ENCODE data around the gene KCNH8.

The KCNH8 gene

DNA sequence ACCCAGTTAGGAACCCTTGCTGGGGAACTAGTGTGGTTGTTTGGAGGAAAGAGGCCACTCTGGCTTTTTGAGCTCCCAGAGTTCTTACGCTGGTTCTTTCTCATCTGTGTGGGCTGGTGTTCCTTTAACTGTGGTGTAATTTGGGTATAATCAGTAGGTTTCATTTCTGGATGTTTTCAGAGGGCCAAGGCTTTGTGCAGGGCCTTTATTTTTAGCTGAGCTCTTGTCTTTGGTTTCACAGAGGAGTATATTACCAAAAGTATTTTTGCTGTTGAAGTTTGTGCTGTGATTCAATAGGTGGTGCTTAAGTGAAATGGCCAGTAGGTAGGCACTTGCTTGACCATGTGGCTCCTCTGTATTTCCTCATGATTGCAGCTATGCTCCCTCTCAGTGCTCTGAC lies 357.9 kb downstream of the KCNH8 start:
- FAIRE-seq, result no peak

DNA sequence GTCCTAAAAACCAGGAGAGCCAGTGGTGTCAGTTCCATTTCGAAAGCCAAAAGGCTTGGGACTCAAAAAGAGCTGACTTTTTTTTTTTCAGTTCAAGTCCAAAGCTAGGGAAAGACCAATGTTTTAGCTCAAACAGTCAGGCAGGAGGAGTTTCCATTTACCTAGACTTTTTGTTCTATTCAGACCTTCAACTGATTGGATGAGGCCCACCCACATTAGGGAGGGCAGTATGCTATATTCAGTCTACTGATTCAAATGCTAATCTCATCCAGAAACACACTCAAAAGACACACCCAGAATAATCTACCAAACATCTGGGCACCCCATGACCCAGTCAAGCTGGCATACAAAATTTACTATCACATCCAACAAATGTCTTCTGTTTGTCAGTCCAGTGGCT lies 374.0 kb downstream of the KCNH8 start:
- FAIRE-seq, result no peak

DNA sequence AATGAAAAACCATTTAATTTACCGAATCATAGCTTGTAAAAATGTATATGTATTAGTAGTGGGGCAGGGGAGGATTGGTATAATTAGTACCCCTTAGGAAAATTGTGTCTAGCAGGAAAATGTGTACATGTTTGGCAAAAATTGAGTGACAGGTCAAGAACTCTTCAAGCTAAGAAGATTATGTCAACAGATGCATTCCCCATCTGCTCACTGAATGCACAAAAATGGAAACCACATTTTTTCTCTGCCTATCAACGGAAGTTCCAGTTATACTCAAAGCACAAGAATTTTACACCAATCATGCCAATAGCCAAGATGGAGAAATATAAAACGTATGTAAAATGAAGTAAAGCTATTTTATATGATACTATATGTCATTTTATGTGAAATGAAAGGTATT lies 377.8 kb downstream of the KCNH8 start:
- FAIRE-seq, result no peak

DNA sequence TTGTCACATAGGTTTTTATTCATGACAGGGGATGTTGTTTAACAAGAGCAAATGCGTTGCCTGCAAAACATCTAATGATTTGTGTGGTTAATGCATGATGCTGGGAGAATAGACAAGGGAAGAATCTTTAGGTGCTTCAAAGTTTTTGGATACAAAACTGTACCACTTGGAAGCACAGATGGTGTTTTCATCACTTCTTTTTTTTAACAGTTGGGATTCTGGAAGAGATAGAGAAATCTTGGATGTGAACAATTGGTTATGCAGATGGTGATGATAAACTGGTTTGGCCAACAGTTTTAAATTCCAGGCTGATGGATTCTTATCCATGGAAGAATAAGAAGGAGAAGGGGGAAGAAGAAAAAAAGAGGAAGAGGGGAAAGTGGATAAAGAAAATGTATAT lies 379.4 kb downstream of the KCNH8 start:
- no peak for FAIRE-seq

DNA sequence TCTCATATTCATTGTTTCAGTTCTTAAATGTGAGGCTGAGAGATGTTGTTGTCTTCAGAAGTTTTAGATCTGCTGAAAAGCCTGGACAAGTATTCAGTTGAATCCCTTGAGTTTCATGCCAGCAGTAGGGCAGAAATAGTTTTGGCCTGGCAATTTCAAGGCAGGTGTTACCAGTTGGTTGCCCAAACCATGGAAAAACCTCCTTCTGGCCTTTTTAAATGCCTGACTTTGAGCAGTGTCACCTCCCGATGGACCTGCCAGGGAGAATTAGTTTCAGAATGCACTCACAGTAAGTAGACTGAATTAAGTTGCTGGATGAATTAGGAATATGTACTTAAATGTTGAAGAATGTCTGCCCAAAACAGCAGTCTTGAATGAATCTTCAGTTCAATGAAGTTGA lies 383.1 kb downstream of the KCNH8 start:
- FAIRE-seq, result no peak

DNA sequence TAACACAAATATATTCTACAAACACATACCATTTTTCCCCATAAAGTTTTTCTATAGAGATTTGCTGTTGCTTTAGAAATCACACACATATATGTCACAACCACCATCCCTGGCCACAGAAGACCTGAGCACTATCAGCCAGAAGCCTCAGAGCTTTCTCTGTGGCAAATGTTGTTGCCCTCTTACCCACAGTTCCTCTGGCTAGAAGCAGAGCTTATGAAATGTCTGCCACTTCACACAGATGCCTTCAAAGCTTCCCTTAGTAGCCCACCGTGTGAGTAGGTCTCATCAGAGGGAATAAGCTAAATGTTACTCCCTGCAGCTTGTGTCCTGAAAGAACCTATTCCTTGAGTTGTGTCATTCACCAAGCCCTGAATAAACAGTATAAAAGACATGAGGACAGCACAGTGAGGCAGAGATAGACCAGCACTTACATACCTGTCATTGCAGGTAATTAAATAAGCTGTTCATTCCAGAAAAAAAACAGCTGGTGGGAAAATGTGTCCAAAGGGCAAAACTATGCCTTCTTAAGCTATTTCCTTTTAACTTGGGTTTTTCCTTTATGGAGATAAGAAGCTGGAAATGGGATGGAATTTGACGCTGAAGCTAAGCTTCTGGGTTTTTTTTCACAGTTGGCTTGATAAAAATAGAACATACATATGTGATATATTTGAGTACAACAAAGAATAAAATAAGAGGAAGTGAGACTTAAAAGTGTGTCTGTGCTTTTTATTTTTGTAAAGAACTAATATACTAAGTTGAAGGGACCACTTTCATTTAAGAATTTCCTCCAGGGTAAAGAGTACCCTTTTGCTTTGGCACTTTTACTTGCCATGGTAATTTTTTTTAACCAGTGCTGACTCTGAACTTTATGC lies 391.4 kb downstream of the KCNH8 start:
- FAIRE-seq, result no peak

DNA sequence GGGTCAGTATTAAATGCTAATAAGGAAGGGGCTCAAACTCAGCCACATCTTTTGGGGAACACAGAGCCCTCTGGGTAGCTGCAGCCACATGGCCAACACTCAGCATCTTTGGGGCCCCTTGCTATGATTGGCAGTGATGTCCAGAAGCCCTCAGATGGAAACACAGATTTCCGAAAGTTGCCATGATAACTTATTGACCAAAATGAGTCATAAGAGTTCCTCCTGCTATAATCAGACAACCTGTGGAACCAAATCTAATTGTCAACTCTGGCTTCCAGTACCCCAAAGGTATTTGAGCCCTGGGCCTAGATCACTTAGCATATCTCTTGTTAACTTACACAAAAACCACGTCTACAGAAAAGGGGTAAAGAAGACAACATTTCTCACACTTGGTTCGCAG lies 392.2 kb downstream of the KCNH8 start:
- no peak for FAIRE-seq

DNA sequence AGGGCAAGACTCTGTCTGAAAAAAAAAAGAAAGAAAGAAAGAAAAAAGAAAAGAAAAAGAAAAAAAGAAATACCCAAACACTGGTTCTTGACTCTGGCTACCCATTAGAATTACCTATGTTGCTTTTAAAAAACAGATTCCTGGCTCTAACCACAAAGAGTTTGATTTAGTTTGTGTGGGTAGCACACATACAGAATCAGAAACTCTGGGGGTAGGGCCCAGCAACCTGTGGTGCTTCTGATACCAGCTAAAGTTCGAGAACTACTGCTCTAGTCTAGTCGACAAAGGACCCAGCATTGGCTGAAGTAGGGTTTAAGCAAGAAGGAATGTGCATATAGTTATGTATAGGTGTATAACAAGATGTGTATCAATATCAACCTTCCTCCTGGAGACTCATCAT lies 393.0 kb downstream of the KCNH8 start:
- FAIRE-seq, result no peak

DNA sequence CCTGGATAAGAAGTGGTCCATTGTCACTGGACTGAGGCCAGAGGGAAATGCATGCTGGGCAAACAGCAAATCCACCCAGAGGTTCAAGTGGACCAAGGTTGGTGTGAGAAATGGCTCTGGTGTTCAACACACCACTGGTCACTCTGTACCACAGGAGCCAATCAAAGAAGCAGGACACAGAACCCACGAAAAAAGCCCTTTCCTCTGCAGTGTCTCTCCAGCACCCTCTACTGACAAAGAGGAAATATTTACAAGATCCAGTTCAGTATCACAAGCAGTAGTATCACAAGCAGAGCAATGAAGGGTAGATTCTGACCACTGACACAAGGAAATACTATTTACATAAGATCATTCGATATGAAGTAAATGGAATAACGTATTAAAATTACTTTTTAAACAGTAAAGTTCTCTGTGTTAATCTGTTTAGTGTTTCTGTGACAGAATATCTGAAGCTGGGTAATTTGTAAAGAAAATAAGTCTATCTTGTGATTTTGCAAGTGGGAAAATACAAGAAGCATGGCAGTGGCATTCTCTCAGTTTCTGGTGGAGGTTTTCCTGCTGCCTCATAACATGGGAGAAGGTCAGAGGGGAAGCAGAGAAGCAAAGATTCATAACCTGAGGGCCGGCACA lies 395.0 kb downstream of the KCNH8 start:
- FAIRE-seq, result no peak

DNA sequence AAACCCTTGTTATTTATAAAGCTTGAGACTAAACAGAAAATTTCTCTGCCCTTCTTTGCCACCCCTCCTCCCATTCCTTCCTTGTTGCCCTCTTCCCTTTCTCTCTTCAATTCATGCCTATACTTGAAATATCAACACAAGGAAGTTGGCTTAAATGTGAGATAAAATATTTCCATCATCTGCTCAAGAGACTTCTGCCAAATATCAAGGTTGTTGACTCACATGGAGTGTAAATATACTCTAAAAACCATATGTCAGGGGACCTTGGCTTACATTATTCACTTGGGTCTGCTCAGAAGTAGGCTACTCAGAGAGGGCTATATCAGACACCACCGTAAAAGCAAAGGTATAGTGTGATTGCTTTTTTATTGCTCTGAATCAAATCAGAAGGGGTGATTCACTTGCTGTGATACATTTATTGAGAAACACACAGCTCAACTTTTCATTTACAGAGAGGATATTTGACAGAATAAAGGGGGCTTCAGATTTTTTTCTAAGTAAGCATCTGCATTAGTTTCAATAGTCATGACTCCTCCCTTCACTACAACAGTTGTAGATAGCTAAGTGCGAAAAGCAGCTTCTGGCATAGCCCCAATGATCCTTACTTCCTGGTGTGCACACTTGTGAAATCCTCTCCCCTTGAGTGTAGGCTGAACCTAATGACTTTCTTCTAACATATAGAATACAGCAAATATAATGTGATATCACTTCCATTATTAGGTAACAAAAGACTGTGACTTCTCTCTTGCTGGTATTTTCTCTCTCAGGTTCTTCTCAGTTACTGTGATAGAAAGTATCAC lies 399.6 kb downstream of the KCNH8 start:
- FAIRE-seq, result no peak

DNA sequence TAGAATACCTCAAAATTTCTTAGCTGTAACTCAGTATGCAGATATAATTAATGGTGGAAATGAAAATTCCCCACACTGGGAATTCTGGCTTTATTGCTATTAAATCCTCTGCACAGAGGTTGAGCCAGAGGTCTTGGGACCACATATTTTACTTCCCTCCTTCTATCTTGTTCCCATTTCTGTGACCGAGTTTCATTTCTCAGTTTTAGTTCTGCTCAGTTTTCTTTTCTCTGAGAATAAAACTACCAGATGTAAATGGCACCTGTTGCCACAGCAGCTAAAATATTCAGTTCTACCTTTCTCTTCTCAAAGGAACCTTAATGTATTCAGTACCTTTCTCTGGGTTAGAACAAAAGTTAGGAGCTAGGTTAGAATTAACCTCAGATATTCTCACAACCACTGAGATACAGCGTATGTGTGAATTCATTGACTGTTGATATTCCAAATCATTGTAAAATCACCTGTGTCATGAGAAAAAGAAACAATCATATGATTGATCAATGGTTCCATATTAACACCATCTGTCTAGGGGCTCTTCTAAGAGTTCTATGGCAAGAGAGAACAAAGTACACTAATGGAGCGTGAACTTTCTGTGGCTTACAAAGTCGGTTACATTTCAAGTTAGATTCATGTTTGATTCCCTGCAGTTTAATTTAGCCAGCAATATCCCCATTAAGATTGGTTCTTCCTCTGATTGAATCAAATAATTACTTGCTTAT lies 411.6 kb downstream of the KCNH8 start:
- FAIRE-seq, result no peak

DNA sequence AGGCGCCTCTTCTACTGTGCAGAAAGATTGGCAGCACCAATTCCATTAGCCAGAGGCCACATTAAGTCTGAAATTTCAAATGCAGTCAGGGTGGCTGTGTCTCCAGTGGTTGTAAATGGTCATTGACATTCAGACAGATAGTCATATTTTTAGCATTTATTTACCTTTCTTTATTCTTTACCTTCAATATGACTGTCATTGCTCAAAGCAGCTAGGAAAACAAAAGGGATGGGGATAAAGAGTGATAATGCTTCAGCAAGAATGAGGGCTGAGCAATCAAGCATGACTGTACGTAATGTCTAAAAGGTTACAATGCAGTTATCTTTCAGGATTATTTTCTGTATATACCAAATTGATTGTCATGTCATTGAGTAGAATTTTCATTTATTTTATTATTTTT lies 425.3 kb downstream of the KCNH8 start:
- FAIRE-seq, result no peak

DNA sequence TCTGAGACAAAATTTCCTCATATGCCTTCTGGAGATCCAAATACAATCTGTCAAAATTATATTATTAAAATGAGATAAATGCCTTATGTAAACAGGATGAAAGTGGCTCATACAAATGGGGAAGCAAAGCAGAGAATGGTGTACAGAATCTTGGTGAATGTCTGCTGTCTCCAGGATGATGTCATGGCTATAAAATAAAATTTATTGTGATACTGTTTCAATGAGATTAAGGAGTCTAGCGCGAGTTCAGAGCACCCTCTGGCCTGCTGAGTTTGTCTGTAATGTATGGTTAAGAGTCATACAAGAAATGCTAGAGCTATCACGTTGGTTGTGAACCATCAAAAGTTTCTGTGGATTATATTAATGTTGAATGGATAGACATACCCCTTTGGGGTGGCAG lies 426.0 kb downstream of the KCNH8 start:
- FAIRE-seq, result no peak

DNA sequence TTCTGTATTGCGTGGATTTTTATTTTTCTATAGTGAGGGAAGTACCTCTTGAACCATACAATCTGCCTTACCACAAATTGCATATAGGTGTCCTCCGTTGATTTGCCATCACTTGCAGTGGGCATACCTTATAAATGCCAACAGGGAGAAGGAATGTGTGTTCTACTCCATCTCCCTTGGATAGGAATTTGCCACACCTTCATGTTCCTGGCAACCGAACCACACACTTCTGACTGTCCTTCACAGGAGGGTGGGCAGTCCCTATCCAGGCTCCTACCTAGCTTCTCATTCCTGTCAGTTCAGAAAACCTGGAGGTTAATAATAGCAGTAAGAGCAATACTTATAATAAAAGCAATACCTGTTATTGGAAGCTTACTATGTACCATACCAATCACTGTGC lies 428.0 kb downstream of the KCNH8 start:
- no peak for FAIRE-seq
